ENCODE data around the gene TUBGCP6. TPM values are rescaled to one million over a fixed set of nuclear protein-coding genes. Genes with fewer than 3 reads are reported as not detected.

TUBGCP6 gene
- total RNA-seq, 1 donor from 2014 or later: 65.9 TPM

GRCh38 chr22:50272044-50272802, 27.4 kb upstream of the TUBGCP6 start:
- H3K4me3 Mint-ChIP-seq: peak overlapping the region; percentile 41
- peaks cover 18% of the 10 kb centered on the region for H3K27me3 Mint-ChIP-seq (ENCODE audit: low read depth)
- H3K9me3 Mint-ChIP-seq: no peaks in the 10 kb centered on the region
- H3K4me1 Mint-ChIP-seq: peaks cover 24% of the 10 kb centered on the region
- DNase-seq (ENCODE audit: low spot score in 2 of 2, unreplicated experiment in 2 of 2): no peak
- no peak overlapping the region for H3K27ac Mint-ChIP-seq
- peaks cover 12% of the 10 kb centered on the region for H3K36me3 Mint-ChIP-seq
- TF ChIP-seq CTCF (IDR thresholded peaks at IDR 0.05; ENCODE audit: unreplicated experiment): no peak

- peak overlapping the region; percentile 49 for H3K4me3 Mint-ChIP-seq
- H3K27ac Mint-ChIP-seq: no peak overlapping the region
- DNase-seq (ENCODE audit: low spot score in 2 of 2, unreplicated experiment in 2 of 2): peak in 1 of 2 experiments; percentile 51
- peaks cover 24% of the 10 kb centered on the region for H3K4me1 Mint-ChIP-seq
- TF ChIP-seq CTCF (IDR thresholded peaks at IDR 0.05; ENCODE audit: unreplicated experiment): no peak
- H3K27me3 Mint-ChIP-seq (ENCODE audit: low read depth): peaks cover 18% of the 10 kb centered on the region
- no peaks in the 10 kb centered on the region for H3K9me3 Mint-ChIP-seq
- peaks cover 12% of the 10 kb centered on the region for H3K36me3 Mint-ChIP-seq
Measured at GRCh38 chr22:50271519-50271970, 26.7 kb upstream of the TUBGCP6 start.

GRCh38 chr22:50270666-50271394, 26.0 kb upstream of the TUBGCP6 start:
- Mint-ChIP-seq H3K9me3 (no peaks in the 10 kb centered on the region), H3K27ac (no peak overlapping the region), H3K4me3 (peak overlapping the region; percentile 52), H3K4me1 (peaks cover 24% of the 10 kb centered on the region), H3K36me3 (peaks cover 12% of the 10 kb centered on the region), H3K27me3 (ENCODE audit: low read depth) (peaks cover 25% of the 10 kb centered on the region)
- TF ChIP-seq CTCF (IDR thresholded peaks at IDR 0.05; ENCODE audit: unreplicated experiment): no peak
- peak; percentile 58 to 79 for DNase-seq (ENCODE audit: low spot score in 2 of 2, unreplicated experiment in 2 of 2)

GRCh38 chr22:50269970-50270665, 25.3 kb upstream of the TUBGCP6 start, which contains the start of gene MAPK11:
TSS of gene MAPK11 (minus strand) at chr22:50270380. CDS start at chr22:50270292, 88 bp downstream.
- no peak for DNase-seq (ENCODE audit: low spot score in 2 of 2, unreplicated experiment in 2 of 2)
- Mint-ChIP-seq H3K36me3 (peaks cover 10% of the 10 kb centered on the region), H3K27ac (no peak within 1 kb of the TSS), H3K4me1 (peaks cover 24% of the 10 kb centered on the region), H3K4me3 (peak within 1 kb of the TSS; percentile 64), H3K27me3 (ENCODE audit: low read depth) (peaks cover 25% of the 10 kb centered on the region), H3K9me3 (no peaks in the 10 kb centered on the region)
- TF ChIP-seq CTCF (IDR thresholded peaks at IDR 0.05; ENCODE audit: unreplicated experiment): no peak

GRCh38 chr22:50269573-50269969, 24.7 kb upstream of the TUBGCP6 start:
- Mint-ChIP-seq H3K9me3 (no peaks in the 10 kb centered on the region), H3K4me1 (peaks cover 21% of the 10 kb centered on the region), H3K27ac (no peak overlapping the region), H3K36me3 (peaks cover 7% of the 10 kb centered on the region), H3K4me3 (peak overlapping the region; percentile 64), H3K27me3 (ENCODE audit: low read depth) (peaks cover 25% of the 10 kb centered on the region)
- no peak for TF ChIP-seq CTCF (IDR thresholded peaks at IDR 0.05; ENCODE audit: unreplicated experiment)
- DNase-seq (ENCODE audit: low spot score in 2 of 2, unreplicated experiment in 2 of 2): no peak

Measured in mesothelial cell of epicardium (in vitro differentiated cells).